Neural progenitor cell (in vitro differentiated cells): ENCODE data around the gene ST8SIA3. TPM values are rescaled to one million over a fixed set of nuclear protein-coding genes. Genes with fewer than 3 reads are reported as not detected.

Experiments used
- DNase-seq: peaks from one replicate; pipeline ENCODE4 v3.0.0-alpha.2; 2016; ENCODE audit warnings: low spot score
- H2AFZ ChIP-seq: fragments of 200-600 bp; sonication (generic); replicated peaks from 2 replicates; pipeline ENCODE4 v1.6.1; 2016; ENCODE audit warnings: antibody characterized with exemption
- H3F3A ChIP-seq: fragments of 200-600 bp; sonication (generic); 2 replicates; pipeline ENCODE4 v1.6.1; 2016; ENCODE audit warnings: antibody characterized with exemption, low read depth
- H3K27ac ChIP-seq: fragments of 200-600 bp; sonication (generic); 2 replicates; pipeline ENCODE4 v1.5.1; 2016; ENCODE audit warnings: mild to moderate bottlenecking
- H3K27me3 ChIP-seq: fragments of 200-600 bp; sonication (generic); 2 replicates; pipeline ENCODE4 v1.6.1; 2016; ENCODE audit warnings: mild to moderate bottlenecking, moderate library complexity
- H3K36me3 ChIP-seq: fragments of 200-600 bp; sonication (generic); 2 replicates; pipeline ENCODE4 v1.5.1; 2016
- H3K4me1 ChIP-seq: fragments of 200-600 bp; sonication (generic); 2 replicates; pipeline ENCODE4 v1.6.1; 2016; ENCODE audit warnings: mixed run types
- H3K4me2 ChIP-seq: fragments of 200-600 bp; sonication (generic); 2 replicates; pipeline ENCODE4 v1.6.1; 2016
- H3K4me3 ChIP-seq: fragments of 200-600 bp; sonication (generic); 2 replicates; pipeline ENCODE4 v1.5.1; 2016
- H3K79me2 ChIP-seq: fragments of 200-600 bp; sonication (generic); 2 replicates; pipeline ENCODE4 v1.6.1; 2016; ENCODE audit warnings: low read depth
- H3K9ac ChIP-seq: fragments of 200-600 bp; sonication (generic); 2 replicates; pipeline ENCODE4 v1.6.1; 2016
- H3K9me3 ChIP-seq: fragments of 200-600 bp; sonication (generic); 2 replicates; pipeline ENCODE4 v1.5.1; 2016; ENCODE audit warnings: low read depth
- H4K20me1 ChIP-seq: fragments of 200-600 bp; sonication (generic); 2 replicates; pipeline ENCODE4 v1.6.1; 2016; ENCODE audit warnings: low read depth
- H3K27ac Mint-ChIP-seq: 3 replicates; pipeline ENCODE4 v1.8.0; 2021; ENCODE audit warnings: mixed read lengths
- H3K27me3 Mint-ChIP-seq: 2 replicates; pipeline ENCODE4 v1.8.0; 2022; ENCODE audit warnings: low read depth, mild to moderate bottlenecking, inconsistent platforms, moderate library complexity, mixed read lengths; ENCODE audit not compliant: insufficient read depth
- H3K36me3 Mint-ChIP-seq: 3 replicates; pipeline ENCODE4 v1.8.0; 2021; ENCODE audit warnings: mixed read lengths
- H3K4me1 Mint-ChIP-seq: 3 replicates; pipeline ENCODE4 v1.8.0; 2021; ENCODE audit warnings: mixed read lengths
- H3K4me3 Mint-ChIP-seq: 3 replicates; pipeline ENCODE4 v1.8.0; 2021; ENCODE audit warnings: mild to moderate bottlenecking, moderate library complexity, mixed read lengths
- H3K9me3 Mint-ChIP-seq: 3 replicates; pipeline ENCODE4 v1.8.0; 2020; ENCODE audit warnings: mixed read lengths
- EZH2 ChIP-seq: fragments of 200-600 bp; sonication (generic); IDR thresholded peaks from 2 replicates; pipeline ENCODE4 v1.6.1; 2017; ENCODE audit warnings: antibody characterized with exemption, mild to moderate bottlenecking, moderate library complexity
- EZH2phosphoT487 ChIP-seq: fragments of 200-600 bp; sonication (generic); IDR thresholded peaks from 2 replicates; pipeline ENCODE4 v1.6.1; 2017; ENCODE audit warnings: antibody characterized with exemption
- total RNA-seq: library from RNA; depleted of rRNA; stranded (reverse); fragments of >200 nt; gene quantifications from 2 replicates; pipeline ENCODE4 v1.2.3, GENCODE V29; 2015; ENCODE audit warnings: low replicate concordance
- TF ChIP-seq, protein P1 (sequence below): fragments of 200-600 bp; sonication (generic); IDR thresholded peaks from 2 replicates; pipeline ENCODE4 v1.5.1; 2017; ENCODE audit warnings: antibody characterized with exemption, mild to moderate bottlenecking

Gene ST8SIA3
- total RNA-seq, 1 donor from 2014 or later: 1.2 TPM

- peaks cover 3% of the 10 kb centered on the region for H3K4me1 Mint-ChIP-seq
Measured at GRCh38 chr18:57362714-57363113, 10.4 kb downstream of the ST8SIA3 start.

DNA sequence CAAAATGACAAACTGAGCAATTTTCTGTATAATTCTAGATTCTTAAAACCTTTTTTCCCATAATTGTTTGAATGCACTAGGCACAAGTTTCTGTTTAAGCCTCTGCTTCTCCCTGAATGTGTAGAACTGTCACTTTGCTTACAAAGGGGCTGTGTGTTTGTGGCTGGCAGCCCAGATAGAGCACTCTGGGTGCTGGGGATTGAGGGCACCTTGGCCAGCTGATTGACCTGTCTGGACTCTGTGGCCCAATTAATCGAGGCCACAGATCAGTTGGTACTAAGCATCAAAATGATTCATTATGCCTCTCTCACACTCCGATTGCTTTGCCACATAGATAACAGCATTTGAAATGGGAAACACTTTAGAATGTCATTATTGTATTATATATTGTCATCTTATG is 12.1 kb downstream of the ST8SIA3 start:
- Histone ChIP-seq H3K4me1 (no peaks in the 10 kb centered on the region), H3K79me2 (no peaks in the 10 kb centered on the region), H3K27ac (no peak overlapping the region), H4K20me1 (no peaks in the 10 kb centered on the region), H3K4me2 (no peak overlapping the region), H3K9me3 (no peaks in the 10 kb centered on the region), H3K4me3 (no peak overlapping the region), H3K9ac (no peak overlapping the region), H2AFZ (no peak overlapping the region), H3F3A (no peaks in the 10 kb centered on the region), H3K36me3 (no peaks in the 10 kb centered on the region), H3K27me3 (no peaks in the 10 kb centered on the region)
- Mint-ChIP-seq H3K4me1 (peaks cover 3% of the 10 kb centered on the region), H3K36me3 (no peaks in the 10 kb centered on the region), H3K4me3 (no peak overlapping the region), H3K27ac (no peak overlapping the region), H3K9me3 (no peaks in the 10 kb centered on the region), H3K27me3 (peaks cover 2% of the 10 kb centered on the region)
- no peak for DNase-seq
- TF ChIP-seq, protein P1, sequence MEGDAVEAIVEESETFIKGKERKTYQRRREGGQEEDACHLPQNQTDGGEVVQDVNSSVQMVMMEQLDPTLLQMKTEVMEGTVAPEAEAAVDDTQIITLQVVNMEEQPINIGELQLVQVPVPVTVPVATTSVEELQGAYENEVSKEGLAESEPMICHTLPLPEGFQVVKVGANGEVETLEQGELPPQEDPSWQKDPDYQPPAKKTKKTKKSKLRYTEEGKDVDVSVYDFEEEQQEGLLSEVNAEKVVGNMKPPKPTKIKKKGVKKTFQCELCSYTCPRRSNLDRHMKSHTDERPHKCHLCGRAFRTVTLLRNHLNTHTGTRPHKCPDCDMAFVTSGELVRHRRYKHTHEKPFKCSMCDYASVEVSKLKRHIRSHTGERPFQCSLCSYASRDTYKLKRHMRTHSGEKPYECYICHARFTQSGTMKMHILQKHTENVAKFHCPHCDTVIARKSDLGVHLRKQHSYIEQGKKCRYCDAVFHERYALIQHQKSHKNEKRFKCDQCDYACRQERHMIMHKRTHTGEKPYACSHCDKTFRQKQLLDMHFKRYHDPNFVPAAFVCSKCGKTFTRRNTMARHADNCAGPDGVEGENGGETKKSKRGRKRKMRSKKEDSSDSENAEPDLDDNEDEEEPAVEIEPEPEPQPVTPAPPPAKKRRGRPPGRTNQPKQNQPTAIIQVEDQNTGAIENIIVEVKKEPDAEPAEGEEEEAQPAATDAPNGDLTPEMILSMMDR: no peak
- no peak for TF ChIP-seq EZH2
- no peak for TF ChIP-seq EZH2phosphoT487

More at GRCh38 chr18:57362714-57363113, 10.4 kb downstream of the ST8SIA3 start:
- H3K27me3 ChIP-seq: no peaks in the 10 kb centered on the region
- TF ChIP-seq, protein P1: no peak
- TF ChIP-seq EZH2 (no peak), EZH2phosphoT487 (no peak)
- no peaks in the 10 kb centered on the region for H3F3A ChIP-seq
- no peaks in the 10 kb centered on the region for H3K4me1 ChIP-seq
- no peak overlapping the region for H2AFZ ChIP-seq
- H3K4me3 Mint-ChIP-seq: no peak overlapping the region
- no peaks in the 10 kb centered on the region for H3K36me3 Mint-ChIP-seq
- no peaks in the 10 kb centered on the region for H3K9me3 Mint-ChIP-seq
- H4K20me1 ChIP-seq: no peaks in the 10 kb centered on the region
- H3K9ac ChIP-seq: no peak overlapping the region
- no peak for DNase-seq
- no peaks in the 10 kb centered on the region for H3K79me2 ChIP-seq
- H3K27ac Mint-ChIP-seq: no peak overlapping the region
- H3K9me3 ChIP-seq: no peaks in the 10 kb centered on the region
- H3K4me3 ChIP-seq: no peak overlapping the region
- H3K27ac ChIP-seq: no peak overlapping the region
- H3K36me3 ChIP-seq: no peaks in the 10 kb centered on the region
- peaks cover 2% of the 10 kb centered on the region for H3K27me3 Mint-ChIP-seq
- no peak overlapping the region for H3K4me2 ChIP-seq

- H3K4me3 ChIP-seq: no peak overlapping the region
- H3K4me2 ChIP-seq: no peak overlapping the region
- H3K9me3 ChIP-seq: no peaks in the 10 kb centered on the region
- DNase-seq: no peak
- no peaks in the 10 kb centered on the region for H3K4me1 ChIP-seq
- peaks cover 3% of the 10 kb centered on the region for H3K4me1 Mint-ChIP-seq
- H3K27ac ChIP-seq: no peak overlapping the region
- no peaks in the 10 kb centered on the region for H3K36me3 Mint-ChIP-seq
- no peaks in the 10 kb centered on the region for H3K9me3 Mint-ChIP-seq
- no peak overlapping the region for H3K9ac ChIP-seq
- H4K20me1 ChIP-seq: no peaks in the 10 kb centered on the region
- H2AFZ ChIP-seq: no peak overlapping the region
- no peaks in the 10 kb centered on the region for H3K27me3 ChIP-seq
- TF ChIP-seq EZH2: no peak
- TF ChIP-seq, protein P1: no peak
- no peak for TF ChIP-seq EZH2phosphoT487
- no peaks in the 10 kb centered on the region for H3F3A ChIP-seq
- H3K4me3 Mint-ChIP-seq: no peak overlapping the region
- H3K27ac Mint-ChIP-seq: no peak overlapping the region
- no peaks in the 10 kb centered on the region for H3K36me3 ChIP-seq
- H3K27me3 Mint-ChIP-seq: peaks cover 2% of the 10 kb centered on the region
- H3K79me2 ChIP-seq: no peaks in the 10 kb centered on the region
Measured at GRCh38 chr18:57366528-57367081, 14.2 kb downstream of the ST8SIA3 start.
